Measurements from ENCODE around the gene BMPR1B.

DNA sequence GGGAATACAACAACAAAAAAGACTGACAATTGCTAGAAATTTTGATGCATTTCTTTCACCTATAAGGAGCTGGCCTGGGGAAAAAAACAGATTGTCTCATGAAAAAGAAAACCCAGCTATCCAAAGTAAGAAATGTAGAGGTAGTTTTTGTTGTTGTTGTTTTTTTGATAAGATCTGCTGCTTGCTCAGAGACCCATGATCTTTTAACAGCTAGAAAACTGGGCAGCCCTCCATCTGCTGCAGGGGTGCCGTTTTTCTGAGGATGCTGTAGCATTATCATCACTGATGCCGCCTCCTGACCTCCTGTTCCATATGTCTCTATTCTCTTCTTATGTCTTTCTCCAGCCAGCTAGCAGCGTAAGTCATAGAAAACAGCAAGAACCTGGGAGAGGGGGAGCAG is 98.3 kb downstream of the BMPR1B start:
- TF ChIP-seq, protein P1, sequence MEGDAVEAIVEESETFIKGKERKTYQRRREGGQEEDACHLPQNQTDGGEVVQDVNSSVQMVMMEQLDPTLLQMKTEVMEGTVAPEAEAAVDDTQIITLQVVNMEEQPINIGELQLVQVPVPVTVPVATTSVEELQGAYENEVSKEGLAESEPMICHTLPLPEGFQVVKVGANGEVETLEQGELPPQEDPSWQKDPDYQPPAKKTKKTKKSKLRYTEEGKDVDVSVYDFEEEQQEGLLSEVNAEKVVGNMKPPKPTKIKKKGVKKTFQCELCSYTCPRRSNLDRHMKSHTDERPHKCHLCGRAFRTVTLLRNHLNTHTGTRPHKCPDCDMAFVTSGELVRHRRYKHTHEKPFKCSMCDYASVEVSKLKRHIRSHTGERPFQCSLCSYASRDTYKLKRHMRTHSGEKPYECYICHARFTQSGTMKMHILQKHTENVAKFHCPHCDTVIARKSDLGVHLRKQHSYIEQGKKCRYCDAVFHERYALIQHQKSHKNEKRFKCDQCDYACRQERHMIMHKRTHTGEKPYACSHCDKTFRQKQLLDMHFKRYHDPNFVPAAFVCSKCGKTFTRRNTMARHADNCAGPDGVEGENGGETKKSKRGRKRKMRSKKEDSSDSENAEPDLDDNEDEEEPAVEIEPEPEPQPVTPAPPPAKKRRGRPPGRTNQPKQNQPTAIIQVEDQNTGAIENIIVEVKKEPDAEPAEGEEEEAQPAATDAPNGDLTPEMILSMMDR (IDR thresholded peaks at IDR 0.05): no peak
- TF ChIP-seq POLR2A (IDR thresholded peaks at IDR 0.05) (no peak), EP300 (IDR thresholded peaks at IDR 0.05) (no peak)

Measured in ovary (tissue), 3 donors.